Testis (tissue), 3 donors: ENCODE data around the gene DSTN. TPM values are rescaled to one million over a fixed set of nuclear protein-coding genes. Genes with fewer than 3 reads are reported as not detected.
A peak's percentile ranks its signal among the peaks of the same experiment; 100 is the strongest.

Experiments
- DNase-seq: peaks from one replicate; pipeline ENCODE4 v3.0.0-alpha.2; 2019
- H3K27ac ChIP-seq, 2 donors: fragments of 200-600 bp; sonication (generic); one replicate each; pipeline ENCODE4 v1.5.1; 2019
- H3K27me3 ChIP-seq: fragments of 200-600 bp; sonication (generic); one replicate; pipeline ENCODE4 v1.5.1; 2019
- H3K36me3 ChIP-seq: fragments of 200-600 bp; sonication (generic); one replicate; pipeline ENCODE4 v1.5.1; 2017; ENCODE audit warnings: low read depth; ENCODE audit errors: missing control alignments
- H3K4me1 ChIP-seq: fragments of 200-600 bp; sonication (generic); one replicate; pipeline ENCODE4 v1.5.1; 2019
- H3K4me3 ChIP-seq, 2 donors: fragments of 200-600 bp; sonication (generic); one replicate each; pipeline ENCODE4 v1.5.1; 2017 to 2019
- H3K9me3 ChIP-seq: fragments of 200-600 bp; sonication (generic); one replicate; pipeline ENCODE4 v1.5.1; 2017
- POLR2A ChIP-seq: fragments of 450-650 bp; IDR thresholded peaks from one replicate; pipeline ENCODE4 v1.6.1; 2017; ENCODE audit warnings: antibody characterized with exemption, mild to moderate bottlenecking, moderate library complexity
- WGBS, 2 donors: methylation state at CpG; one replicate each; pipeline ENCODE4 v1.1.5; 2018; 5-methylcytosine and 5-hydroxymethylcytosine counted together
- intact Hi-C: fragments of 100-400 bp; cut with DNase I; formaldehyde crosslinking; loops from one replicate; pipeline ENCODE4 v1.15.1; 2023; ENCODE audit warnings: low total_unique reads
- polyA plus RNA-seq: library from polyadenylated mRNA; stranded (reverse); fragments of 350-450 nt; fragmentation: Illumina TruSeq; extraction: RNeasy Lipid Tissue Mini Kit (QIAGEN cat#74804); gene quantifications from one replicate; pipeline ENCODE4 v1.2.3, GENCODE V29; 2014; ENCODE audit warnings: low read depth, low replicate concordance; ENCODE audit not compliant: insufficient read depth
- total RNA-seq, 2 donors: library from RNA; depleted of rRNA; stranded (reverse); fragments of >200 nt; gene quantifications; one replicate each; pipeline ENCODE4 v1.2.3, GENCODE V29; 2016
- TF ChIP-seq, protein P1 (sequence below), 3 experiments: fragments of 450-650 bp in 2 of 3; fragments of 200-600 bp in 1 of 3; sonication (generic) in 1 of 3; IDR thresholded peaks; one replicate each; pipeline ENCODE4 v1.5.1; 2016 to 2019; ENCODE audit warnings: antibody characterized with exemption in 3 of 3, mild to moderate bottlenecking in 2 of 3, moderate library complexity in 1 of 3

The DSTN gene
- total and polyA plus RNA-seq, 3 donors from 2014 or later = 121 to 301 (median 148) TPM

DNA sequence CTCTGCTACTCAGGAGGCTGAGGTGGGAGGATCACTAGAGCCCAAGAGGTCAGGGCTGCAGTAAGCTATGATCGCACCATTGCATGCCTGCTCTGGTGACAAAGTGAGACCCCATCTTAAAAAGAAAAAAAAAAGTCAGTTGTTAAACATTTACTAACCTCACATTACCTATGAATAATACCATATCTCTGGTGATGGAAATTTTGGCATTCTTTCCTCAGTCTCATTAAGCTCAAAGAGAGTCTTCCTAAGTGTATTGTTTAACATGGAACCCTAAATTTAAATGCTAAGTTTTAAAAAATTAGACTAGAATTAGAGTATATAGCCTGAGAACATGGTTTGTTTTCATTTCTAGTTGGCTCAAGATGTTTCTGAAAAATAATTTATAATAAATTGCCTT lies 27.4 kb upstream of the DSTN start:
- no peak for DNase-seq
- Histone ChIP-seq H3K27ac (peak overlapping the region; percentile 28 to 68), H3K36me3 (no peaks in the 10 kb centered on the region), H3K9me3 (no peaks in the 10 kb centered on the region), H3K27me3 (no peaks in the 10 kb centered on the region), H3K4me1 (no peaks in the 10 kb centered on the region), H3K4me3 (no peak overlapping the region)
- no peak for TF ChIP-seq POLR2A
- TF ChIP-seq, protein P1, sequence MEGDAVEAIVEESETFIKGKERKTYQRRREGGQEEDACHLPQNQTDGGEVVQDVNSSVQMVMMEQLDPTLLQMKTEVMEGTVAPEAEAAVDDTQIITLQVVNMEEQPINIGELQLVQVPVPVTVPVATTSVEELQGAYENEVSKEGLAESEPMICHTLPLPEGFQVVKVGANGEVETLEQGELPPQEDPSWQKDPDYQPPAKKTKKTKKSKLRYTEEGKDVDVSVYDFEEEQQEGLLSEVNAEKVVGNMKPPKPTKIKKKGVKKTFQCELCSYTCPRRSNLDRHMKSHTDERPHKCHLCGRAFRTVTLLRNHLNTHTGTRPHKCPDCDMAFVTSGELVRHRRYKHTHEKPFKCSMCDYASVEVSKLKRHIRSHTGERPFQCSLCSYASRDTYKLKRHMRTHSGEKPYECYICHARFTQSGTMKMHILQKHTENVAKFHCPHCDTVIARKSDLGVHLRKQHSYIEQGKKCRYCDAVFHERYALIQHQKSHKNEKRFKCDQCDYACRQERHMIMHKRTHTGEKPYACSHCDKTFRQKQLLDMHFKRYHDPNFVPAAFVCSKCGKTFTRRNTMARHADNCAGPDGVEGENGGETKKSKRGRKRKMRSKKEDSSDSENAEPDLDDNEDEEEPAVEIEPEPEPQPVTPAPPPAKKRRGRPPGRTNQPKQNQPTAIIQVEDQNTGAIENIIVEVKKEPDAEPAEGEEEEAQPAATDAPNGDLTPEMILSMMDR (IDR thresholded peaks at IDR 0.05) = no peak
- intact Hi-C loops = no loop called here
- WGBS, 2 donors = 85 to 89% methylated on average over 1 of the region's 1 CpG

DNA sequence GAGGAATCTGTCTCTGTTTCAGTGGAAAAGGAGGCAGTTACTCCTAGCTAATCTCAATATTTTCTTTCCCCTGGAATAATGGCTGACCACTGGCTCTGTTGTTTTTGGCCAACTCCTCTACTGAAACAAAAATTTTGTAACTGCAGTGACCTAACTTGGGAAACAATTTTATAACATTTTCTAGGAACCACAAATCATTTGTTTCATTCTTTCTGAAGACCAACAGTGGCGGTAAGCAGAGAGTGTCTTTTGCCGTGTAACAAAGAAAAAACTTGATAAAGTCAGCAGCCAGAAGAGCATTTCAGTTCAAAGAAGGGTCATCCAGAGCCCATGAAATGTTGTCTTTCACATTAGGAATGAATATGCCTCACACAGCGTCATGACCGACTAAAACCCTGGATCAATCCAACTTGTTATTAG lies 26.9 kb upstream of the DSTN start:
- no peaks in the 10 kb centered on the region for H3K9me3 ChIP-seq
- no peak for DNase-seq
- TF ChIP-seq, protein P1 (IDR thresholded peaks at IDR 0.05) = no peak
- TF ChIP-seq POLR2A = no peak
- no peaks in the 10 kb centered on the region for H3K4me1 ChIP-seq
- no peaks in the 10 kb centered on the region for H3K36me3 ChIP-seq
- peak overlapping the region; percentile 28 to 68 for H3K27ac ChIP-seq
- no peak overlapping the region for H3K4me3 ChIP-seq
- intact Hi-C loops = no loop called here
- H3K27me3 ChIP-seq = no peaks in the 10 kb centered on the region
- 23 to 24% methylated on average over 4 of the region's 4 CpGs for WGBS, 2 donors

DNA sequence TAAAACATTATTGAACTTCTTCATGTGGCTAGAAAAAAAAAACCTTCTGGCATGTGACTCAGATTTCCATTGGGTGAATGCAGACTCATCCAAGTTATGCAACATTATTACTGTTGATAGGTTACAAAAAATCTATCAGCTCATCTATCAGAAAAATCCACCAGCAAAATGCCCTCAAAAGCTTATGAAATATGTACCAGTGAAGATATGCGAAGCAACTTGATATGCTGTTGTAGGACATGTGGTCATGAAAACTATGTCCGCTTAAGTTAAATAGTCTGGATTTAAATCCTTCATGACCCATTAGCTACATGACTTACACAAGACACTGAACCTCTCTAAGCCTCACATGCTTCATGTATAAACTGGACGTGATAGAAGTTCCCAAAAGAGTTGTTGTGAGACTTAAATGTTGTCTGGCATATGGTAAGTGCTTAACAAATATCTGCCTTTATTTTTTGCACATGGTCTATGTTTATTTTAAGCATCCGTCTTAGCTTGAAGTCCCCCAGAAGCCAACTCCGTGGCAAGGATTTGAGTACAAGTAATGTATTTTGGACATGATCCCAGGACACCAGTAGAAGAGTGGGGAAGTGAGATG lies 26.2 kb upstream of the DSTN start:
- intact Hi-C loops = no loop called here
- no peaks in the 10 kb centered on the region for H3K4me1 ChIP-seq
- 64 to 72% methylated on average over 5 of the region's 5 CpGs for WGBS, 2 donors

DNA sequence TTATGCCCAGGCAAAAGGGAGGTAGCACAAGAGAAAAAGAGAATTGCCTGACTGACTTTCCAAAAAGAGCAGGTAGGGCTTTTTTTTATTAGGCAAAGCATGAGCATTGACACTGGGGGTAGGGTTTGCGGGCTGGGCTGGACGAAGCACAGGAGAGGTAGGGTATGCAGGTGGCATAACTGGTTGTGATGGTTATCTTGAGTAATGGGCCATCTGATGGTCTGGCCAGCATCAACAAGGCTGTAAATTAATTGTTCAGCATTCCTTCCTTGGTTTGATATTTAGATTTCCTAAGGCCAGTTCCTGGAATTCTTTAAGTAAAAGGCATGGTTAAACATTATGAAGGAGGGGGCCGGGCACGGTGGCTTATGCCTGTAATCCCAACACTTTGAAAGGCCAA lies 24.7 kb upstream of the DSTN start:
- H3K4me3 ChIP-seq = no peak overlapping the region
- no peak for TF ChIP-seq POLR2A
- TF ChIP-seq, protein P1 (IDR thresholded peaks at IDR 0.05) = no peak
- intact Hi-C loops = no loop called here
- 87 to 94% methylated on average over 4 of the region's 4 CpGs for WGBS, 2 donors
- H3K27ac ChIP-seq = no peak overlapping the region
- DNase-seq = no peak
- no peaks in the 10 kb centered on the region for H3K27me3 ChIP-seq
- no peaks in the 10 kb centered on the region for H3K36me3 ChIP-seq
- H3K4me1 ChIP-seq = no peaks in the 10 kb centered on the region
- no peaks in the 10 kb centered on the region for H3K9me3 ChIP-seq

More for the DNA sequence above, 26.2 kb upstream of the DSTN start:
- no peaks in the 10 kb centered on the region for H3K9me3 ChIP-seq
- no peaks in the 10 kb centered on the region for H3K27me3 ChIP-seq
- H3K27ac ChIP-seq = peak overlapping the region in 1 of 2 donors; percentile 68
- TF ChIP-seq, protein P1 (IDR thresholded peaks at IDR 0.05) = no peak
- no peak for TF ChIP-seq POLR2A
- DNase-seq = no peak
- H3K4me3 ChIP-seq = no peak overlapping the region
- H3K36me3 ChIP-seq = no peaks in the 10 kb centered on the region

DNA sequence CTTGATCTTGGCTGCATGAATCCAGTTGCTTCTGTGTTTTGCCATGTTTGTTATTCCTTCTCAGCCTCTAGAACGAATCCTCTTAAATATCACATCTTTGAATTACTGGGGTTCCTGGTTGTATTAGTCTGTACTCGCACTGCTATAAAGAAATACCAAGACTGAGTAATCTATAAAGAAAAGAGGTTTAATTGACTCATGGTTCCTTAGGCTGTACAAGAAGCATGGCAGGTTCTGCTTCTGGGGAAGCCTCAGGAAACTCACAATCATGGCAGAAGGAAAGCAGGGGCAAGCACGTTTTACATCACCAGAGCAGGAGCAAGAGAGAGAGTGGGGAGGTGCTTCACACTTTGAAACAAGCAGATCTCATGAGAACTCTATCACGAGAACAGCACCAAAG lies 20.7 kb upstream of the DSTN start:
- no peaks in the 10 kb centered on the region for H3K9me3 ChIP-seq
- no peak overlapping the region for H3K4me3 ChIP-seq
- no peaks in the 10 kb centered on the region for H3K36me3 ChIP-seq
- DNase-seq = no peak
- no peak overlapping the region for H3K27ac ChIP-seq
- intact Hi-C loops = no loop called here
- WGBS, 2 donors = 88 to 92% methylated on average over 4 of the region's 4 CpGs
- no peaks in the 10 kb centered on the region for H3K27me3 ChIP-seq
- no peaks in the 10 kb centered on the region for H3K4me1 ChIP-seq
- TF ChIP-seq POLR2A = no peak
- TF ChIP-seq, protein P1 (IDR thresholded peaks at IDR 0.05) = no peak
